ENCODE measurements around the gene SIGLEC12.
"Not testable (repeated sequence)": the region's sequence is repeated elsewhere in the genome, so short reads cannot be mapped to it uniquely, and the experiment has no call there.

SIGLEC12 gene

DNA sequence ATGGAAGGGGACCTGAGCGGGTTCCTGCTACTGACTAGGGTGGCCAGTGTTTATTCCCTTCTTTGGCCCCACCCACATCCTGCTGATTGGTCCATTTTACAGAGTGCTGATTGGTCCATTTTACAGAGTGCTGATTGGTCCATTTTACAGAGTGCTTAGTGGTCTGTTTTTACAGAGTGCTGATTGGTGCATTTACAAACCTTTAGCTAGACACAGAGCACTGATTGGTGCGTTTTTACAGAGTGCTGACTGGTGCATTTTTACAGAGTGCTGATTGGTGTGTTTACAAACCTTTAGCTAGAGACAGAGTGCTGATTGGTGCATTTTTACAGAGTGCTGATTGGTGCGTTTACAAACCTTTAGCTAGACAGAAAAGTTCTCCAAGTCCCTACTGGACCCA, 54.1 kb downstream of the SIGLEC12 start:
- not testable (repeated sequence) for H3K27me3 ChIP-seq (ENCODE audit: control insufficient read depth, insufficient read depth, low read length); H3K9me3 ChIP-seq (ENCODE audit: control insufficient read depth, insufficient read depth, low read length); H3K36me3 ChIP-seq (ENCODE audit: control insufficient read depth, insufficient read depth, low read length); H3K4me1 ChIP-seq (ENCODE audit: control insufficient read depth, insufficient read depth, low read length); H3K9ac ChIP-seq (ENCODE audit: low read depth, low read length); H3K4me3 ChIP-seq (ENCODE audit: low read depth, low read length)

- Histone ChIP-seq H3K4me3 (ENCODE audit: low read depth, low read length) (no peak overlapping the region), H3K27me3 (ENCODE audit: control insufficient read depth, insufficient read depth, low read length) (peaks cover 6% of the 10 kb centered on the region), H3K9me3 (ENCODE audit: control insufficient read depth, insufficient read depth, low read length) (no peaks in the 10 kb centered on the region), H3K9ac (ENCODE audit: low read depth, low read length) (no peak overlapping the region), H3K36me3 (ENCODE audit: control insufficient read depth, insufficient read depth, low read length) (no peaks in the 10 kb centered on the region), H3K4me1 (ENCODE audit: control insufficient read depth, insufficient read depth, low read length) (peaks cover 2% of the 10 kb centered on the region)
Measured at GRCh38 chr19:51441410-51442390, 59.9 kb downstream of the SIGLEC12 start.
